ENCODE results near the gene PERM1. TPM values are rescaled to one million over a fixed set of nuclear protein-coding genes. Genes with fewer than 3 reads are reported as not detected.

PERM1 gene
- total RNA-seq, 1 donor from 2014 or later = not detected

DNA sequence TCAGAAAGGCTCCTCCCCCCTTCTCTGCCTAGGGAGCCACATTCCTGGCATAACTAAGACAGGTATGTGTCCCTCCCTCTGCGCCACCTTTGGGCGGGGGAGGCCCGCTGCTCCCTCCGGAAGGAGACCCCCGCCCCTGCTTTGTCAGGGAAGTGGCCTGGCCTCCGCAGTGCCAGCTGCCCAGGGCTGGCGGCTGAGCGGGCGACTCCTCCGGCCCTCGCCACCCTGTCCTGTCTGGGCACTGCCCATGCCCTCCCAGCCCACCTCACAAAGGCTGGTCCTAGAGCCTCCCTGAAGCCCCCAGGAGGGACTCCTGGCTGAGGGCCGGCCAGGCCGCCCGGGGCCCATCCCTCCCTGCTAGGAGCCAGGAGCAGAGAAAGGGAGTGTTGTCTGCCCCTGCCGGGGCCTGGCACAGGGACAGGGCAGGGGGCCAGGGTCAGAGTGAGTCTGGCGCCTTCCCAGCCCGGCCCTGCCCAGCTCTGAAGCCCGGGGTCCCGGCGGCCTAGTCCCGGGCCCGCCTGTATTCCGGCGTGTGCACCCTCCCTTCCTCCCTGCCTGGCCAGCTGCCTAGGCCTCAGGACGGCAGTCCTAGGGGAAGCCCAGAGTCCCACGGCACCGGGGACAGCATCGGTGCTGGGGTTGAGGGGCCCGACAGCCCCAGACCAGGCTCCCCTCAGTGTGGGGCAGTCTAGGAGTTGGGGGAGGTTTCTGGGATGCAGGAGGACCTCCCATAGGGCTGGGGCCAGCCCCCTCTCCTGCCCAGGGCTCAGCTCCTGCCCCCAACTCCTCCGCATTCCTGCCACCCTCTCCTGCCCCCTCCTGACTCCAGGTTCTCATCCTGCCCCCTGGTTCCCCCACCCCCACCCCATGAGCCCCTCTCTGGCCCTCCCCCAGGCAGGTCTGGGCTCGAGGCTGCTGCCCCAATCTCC is 43.1 kb upstream of the PERM1 start:
- Mint-ChIP-seq H3K4me1 (peaks cover 3% of the 10 kb centered on the region), H3K4me3 (no peak overlapping the region), H3K27me3 (peaks cover 10% of the 10 kb centered on the region), H3K36me3 (ENCODE audit: low read depth) (no peaks in the 10 kb centered on the region), H3K27ac (no peak overlapping the region), H3K9me3 (no peaks in the 10 kb centered on the region)
- CTCF ChIA-PET = interaction anchor here (0.8 kb wide), 1 partner anchor 267 kb away, joined by 3 read pairs; no protein-coding TSS in a partner anchor
- TF ChIP-seq, protein P1, sequence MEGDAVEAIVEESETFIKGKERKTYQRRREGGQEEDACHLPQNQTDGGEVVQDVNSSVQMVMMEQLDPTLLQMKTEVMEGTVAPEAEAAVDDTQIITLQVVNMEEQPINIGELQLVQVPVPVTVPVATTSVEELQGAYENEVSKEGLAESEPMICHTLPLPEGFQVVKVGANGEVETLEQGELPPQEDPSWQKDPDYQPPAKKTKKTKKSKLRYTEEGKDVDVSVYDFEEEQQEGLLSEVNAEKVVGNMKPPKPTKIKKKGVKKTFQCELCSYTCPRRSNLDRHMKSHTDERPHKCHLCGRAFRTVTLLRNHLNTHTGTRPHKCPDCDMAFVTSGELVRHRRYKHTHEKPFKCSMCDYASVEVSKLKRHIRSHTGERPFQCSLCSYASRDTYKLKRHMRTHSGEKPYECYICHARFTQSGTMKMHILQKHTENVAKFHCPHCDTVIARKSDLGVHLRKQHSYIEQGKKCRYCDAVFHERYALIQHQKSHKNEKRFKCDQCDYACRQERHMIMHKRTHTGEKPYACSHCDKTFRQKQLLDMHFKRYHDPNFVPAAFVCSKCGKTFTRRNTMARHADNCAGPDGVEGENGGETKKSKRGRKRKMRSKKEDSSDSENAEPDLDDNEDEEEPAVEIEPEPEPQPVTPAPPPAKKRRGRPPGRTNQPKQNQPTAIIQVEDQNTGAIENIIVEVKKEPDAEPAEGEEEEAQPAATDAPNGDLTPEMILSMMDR (IDR thresholded peaks at IDR 0.05) = no peak
- POLR2A ChIA-PET = interaction anchor here (1.1 to 1.3 kb wide), 2 partner anchors 15 to 38 kb away, joined by 3 read pairs; no protein-coding TSS in a partner anchor
- DNase-seq = no peak
- ATAC-seq (ENCODE audit: low read depth) = no peak
- intact Hi-C loops (cut with micrococcal nuclease) = no loop called here

DNA sequence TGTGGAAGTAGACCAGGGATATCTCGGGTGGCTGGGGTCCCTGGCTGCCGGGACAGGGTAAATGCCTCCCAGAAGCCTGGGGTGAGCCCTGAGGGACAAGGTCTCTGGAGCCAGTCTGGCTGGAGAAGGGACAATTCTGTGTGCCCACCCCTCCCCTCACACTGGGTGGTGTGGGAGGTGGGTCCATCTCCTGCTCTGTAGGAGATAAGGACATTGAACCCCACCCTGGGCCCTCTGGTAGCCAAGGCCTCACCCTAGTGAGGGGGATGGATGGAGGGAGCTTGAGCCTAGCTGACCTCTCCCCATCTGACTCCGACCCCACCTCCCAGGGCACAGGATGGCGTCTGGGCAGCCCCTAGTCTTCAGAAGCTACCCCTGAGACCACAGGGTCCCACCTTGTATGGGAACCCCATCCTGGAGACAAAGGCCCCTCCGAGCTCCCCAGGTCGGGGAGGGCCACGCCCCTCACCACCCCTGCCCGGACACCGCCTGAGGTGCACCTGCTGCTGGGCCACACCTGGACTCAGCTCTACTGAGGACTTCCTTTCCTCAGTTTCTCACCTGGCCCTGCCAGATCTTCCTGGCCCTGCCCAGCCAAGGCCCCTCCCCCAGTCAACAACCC is 42.4 kb upstream of the PERM1 start:
- H3K4me3 Mint-ChIP-seq = no peak overlapping the region
- TF ChIP-seq, protein P1 (IDR thresholded peaks at IDR 0.05) = no peak
- no peaks in the 10 kb centered on the region for H3K9me3 Mint-ChIP-seq
- H3K4me1 Mint-ChIP-seq = peaks cover 3% of the 10 kb centered on the region
- peaks cover 10% of the 10 kb centered on the region for H3K27me3 Mint-ChIP-seq
- no peaks in the 10 kb centered on the region for H3K36me3 Mint-ChIP-seq (ENCODE audit: low read depth)
- ATAC-seq (ENCODE audit: low read depth) (no peak), DNase-seq (no peak)
- ChIA-PET POLR2A (interaction anchor here (1.1 kb wide), 2 partner anchors 11 to 14 kb away, joined by 3 read pairs; partner anchors contain the start of gene ISG15), CTCF (interaction anchor here (0.8 kb wide), 1 partner anchor 267 kb away, joined by 3 read pairs; no protein-coding TSS in a partner anchor)
- intact Hi-C loops (cut with micrococcal nuclease) = no loop called here
- no peak overlapping the region for H3K27ac Mint-ChIP-seq

DNA sequence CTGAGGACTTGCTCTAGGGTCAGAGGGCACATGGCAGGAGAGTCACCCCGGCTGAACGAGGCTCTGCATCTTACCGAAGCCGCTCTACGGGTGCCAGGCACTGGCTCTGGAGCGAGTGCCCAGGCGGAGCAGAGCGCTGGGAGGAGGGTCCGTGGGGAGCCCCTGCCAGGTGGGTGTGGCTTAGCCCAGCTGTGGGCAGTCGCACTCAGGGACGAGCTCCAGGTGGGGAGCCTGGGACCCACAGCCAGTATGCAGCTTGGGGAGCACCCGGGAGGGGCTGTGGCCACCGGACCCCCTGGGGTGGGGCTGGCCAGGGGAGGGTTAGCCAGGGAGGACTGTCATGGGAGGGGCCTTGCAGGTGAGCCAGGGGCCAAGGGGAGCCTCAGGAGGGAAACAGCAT is 41.8 kb upstream of the PERM1 start:
- ATAC-seq (ENCODE audit: low read depth) (no peak), DNase-seq (no peak)
- Mint-ChIP-seq H3K4me3 (no peak overlapping the region), H3K27ac (no peak overlapping the region), H3K4me1 (peaks cover 6% of the 10 kb centered on the region), H3K9me3 (no peaks in the 10 kb centered on the region), H3K36me3 (ENCODE audit: low read depth) (no peaks in the 10 kb centered on the region), H3K27me3 (peaks cover 10% of the 10 kb centered on the region)
- ChIA-PET CTCF (interaction anchor here (0.8 kb wide), 1 partner anchor 268 kb away, joined by 3 read pairs; no protein-coding TSS in a partner anchor), POLR2A (interaction anchor here (1.1 kb wide), 2 partner anchors 10 to 14 kb away, joined by 3 read pairs; partner anchors contain the start of gene ISG15)
- intact Hi-C loops (cut with micrococcal nuclease) = no loop called here
- TF ChIP-seq, protein P1 (IDR thresholded peaks at IDR 0.05) = no peak

DNA sequence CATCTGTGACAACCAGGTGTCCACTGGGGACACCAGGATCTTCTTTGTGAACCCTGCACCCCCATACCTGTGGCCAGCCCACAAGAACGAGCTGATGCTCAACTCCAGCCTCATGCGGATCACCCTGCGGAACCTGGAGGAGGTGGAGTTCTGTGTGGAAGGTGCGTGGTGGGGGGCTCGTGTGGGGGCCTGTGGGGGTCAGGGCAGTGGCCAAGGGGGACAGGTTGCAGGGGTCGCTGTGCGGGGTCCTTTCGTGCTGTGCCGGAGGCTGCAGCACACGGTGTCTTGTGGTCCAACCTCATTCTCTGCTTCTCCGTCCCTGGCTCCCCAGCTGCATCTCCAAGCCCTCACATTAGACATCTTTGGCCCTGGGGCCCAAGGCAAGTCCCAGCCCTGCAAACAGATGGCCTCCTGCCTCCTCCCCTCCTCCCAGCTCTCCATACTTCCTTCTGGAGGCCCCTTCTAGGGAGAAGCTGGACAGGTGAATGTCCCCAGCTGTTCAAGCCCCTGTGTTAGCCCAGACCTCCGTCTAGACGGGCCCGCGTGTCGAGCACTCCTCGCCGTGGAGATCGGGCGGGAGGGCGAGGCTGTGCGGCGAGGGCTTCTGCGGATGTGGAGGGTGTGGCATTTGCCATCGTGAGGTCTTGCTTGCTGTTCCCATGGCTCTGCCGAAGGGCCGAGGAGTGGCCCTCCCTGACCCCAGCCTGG is 40.6 kb upstream of the PERM1 start:
- Mint-ChIP-seq H3K9me3 (no peaks in the 10 kb centered on the region), H3K4me3 (no peak overlapping the region), H3K36me3 (ENCODE audit: low read depth) (no peaks in the 10 kb centered on the region), H3K27me3 (peaks cover 10% of the 10 kb centered on the region), H3K27ac (no peak overlapping the region), H3K4me1 (peaks cover 7% of the 10 kb centered on the region)
- DNase-seq = no peak
- POLR2A ChIA-PET = interaction anchor here (1.1 kb wide), 1 partner anchor 9 kb away, joined by 5 read pairs; the partner anchor contains the start of gene ISG15
- CTCF ChIA-PET = no interaction called here
- intact Hi-C loops (cut with micrococcal nuclease) = no loop called here
- TF ChIP-seq, protein P1 (IDR thresholded peaks at IDR 0.05) = no peak
- no peak for ATAC-seq (ENCODE audit: low read depth)
